ENCODE measurements around the gene PXYLP1.

The PXYLP1 gene

GRCh38 chr3:141337991-141338390, 106.4 kb downstream of the PXYLP1 start:
- Histone ChIP-seq H3K36me3 (ENCODE audit: insufficient read depth, low read length) (no peaks in the 10 kb centered on the region), H2AFZ (ENCODE audit: low read depth, low read length) (no peak overlapping the region), H3K4me3 (ENCODE audit: low read length) (no peak overlapping the region), H3K9me3 (ENCODE audit: low read length) (peaks cover 6% of the 10 kb centered on the region), H3K27me3 (ENCODE audit: insufficient read depth, low read length) (no peaks in the 10 kb centered on the region), H3K4me1 (ENCODE audit: insufficient read depth, low read length) (peaks cover 32% of the 10 kb centered on the region)

GRCh38 chr3:141338881-141339280, 107.3 kb downstream of the PXYLP1 start:
- H3K9me3 ChIP-seq (ENCODE audit: low read length): peaks cover 11% of the 10 kb centered on the region
- H3K27me3 ChIP-seq (ENCODE audit: insufficient read depth, low read length): no peaks in the 10 kb centered on the region
- H3K36me3 ChIP-seq (ENCODE audit: insufficient read depth, low read length): no peaks in the 10 kb centered on the region
- no peak overlapping the region for H3K4me3 ChIP-seq (ENCODE audit: low read length)
- no peak overlapping the region for H2AFZ ChIP-seq (ENCODE audit: low read depth, low read length)
- peaks cover 27% of the 10 kb centered on the region for H3K4me1 ChIP-seq (ENCODE audit: insufficient read depth, low read length)

DNA sequence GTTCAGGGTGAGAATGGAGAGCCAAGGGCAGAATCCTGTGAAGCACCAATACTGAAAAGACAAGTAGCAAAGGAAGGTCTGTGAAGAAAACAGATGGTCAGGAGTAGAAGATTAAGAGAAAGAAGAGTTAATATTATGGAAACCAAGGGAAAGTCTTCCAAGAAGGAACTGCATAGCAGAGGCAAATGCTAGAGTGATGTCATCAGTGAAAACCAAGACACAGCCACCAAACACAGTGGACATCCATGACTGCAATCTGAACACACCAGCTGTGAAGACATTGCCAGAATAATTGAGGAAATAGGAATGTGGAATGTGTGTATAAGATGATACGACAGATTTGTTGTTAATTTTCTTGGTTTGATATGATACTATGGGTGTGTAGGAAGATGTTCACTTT, 109.9 kb downstream of the PXYLP1 start:
- Histone ChIP-seq H3K4me1 (ENCODE audit: insufficient read depth, low read length) (peaks cover 14% of the 10 kb centered on the region), H3K36me3 (ENCODE audit: insufficient read depth, low read length) (no peaks in the 10 kb centered on the region), H2AFZ (ENCODE audit: low read depth, low read length) (no peak overlapping the region), H3K27me3 (ENCODE audit: insufficient read depth, low read length) (no peaks in the 10 kb centered on the region), H3K4me3 (ENCODE audit: low read length) (no peak overlapping the region), H3K9me3 (ENCODE audit: low read length) (peaks cover 11% of the 10 kb centered on the region)

GRCh38 chr3:141342386-141342785, 110.8 kb downstream of the PXYLP1 start:
- peaks cover 13% of the 10 kb centered on the region for H3K4me1 ChIP-seq (ENCODE audit: insufficient read depth, low read length)
- no peak overlapping the region for H3K4me3 ChIP-seq (ENCODE audit: low read length)
- H2AFZ ChIP-seq (ENCODE audit: low read depth, low read length): no peak overlapping the region
- H3K9me3 ChIP-seq (ENCODE audit: low read length): peaks cover 11% of the 10 kb centered on the region
- H3K36me3 ChIP-seq (ENCODE audit: insufficient read depth, low read length): no peaks in the 10 kb centered on the region
- no peaks in the 10 kb centered on the region for H3K27me3 ChIP-seq (ENCODE audit: insufficient read depth, low read length)

DNA sequence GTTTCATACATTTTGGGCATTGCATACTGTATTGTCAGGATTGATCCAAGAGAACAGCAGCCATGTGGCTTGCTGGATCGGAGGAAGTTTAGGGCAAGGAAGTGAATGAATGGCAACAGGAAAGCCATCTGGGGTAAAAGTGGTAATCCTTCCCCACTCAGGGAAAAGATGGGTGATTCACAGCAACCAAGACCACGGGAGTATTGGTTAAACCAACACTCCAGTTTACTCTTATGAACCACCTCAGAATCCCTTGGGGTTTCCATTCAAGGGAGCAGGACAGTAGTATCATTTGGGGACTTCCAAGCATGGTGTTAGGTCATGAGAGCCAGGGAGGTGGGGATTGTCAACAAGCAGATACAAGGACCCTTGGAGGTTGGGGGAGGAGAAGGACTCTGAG, 111.5 kb downstream of the PXYLP1 start:
- Histone ChIP-seq H3K9me3 (ENCODE audit: low read length) (peaks cover 10% of the 10 kb centered on the region), H3K27me3 (ENCODE audit: insufficient read depth, low read length) (no peaks in the 10 kb centered on the region), H2AFZ (ENCODE audit: low read depth, low read length) (no peak overlapping the region), H3K4me3 (ENCODE audit: low read length) (no peak overlapping the region), H3K36me3 (ENCODE audit: insufficient read depth, low read length) (no peaks in the 10 kb centered on the region), H3K4me1 (ENCODE audit: insufficient read depth, low read length) (peaks cover 9% of the 10 kb centered on the region)

DNA sequence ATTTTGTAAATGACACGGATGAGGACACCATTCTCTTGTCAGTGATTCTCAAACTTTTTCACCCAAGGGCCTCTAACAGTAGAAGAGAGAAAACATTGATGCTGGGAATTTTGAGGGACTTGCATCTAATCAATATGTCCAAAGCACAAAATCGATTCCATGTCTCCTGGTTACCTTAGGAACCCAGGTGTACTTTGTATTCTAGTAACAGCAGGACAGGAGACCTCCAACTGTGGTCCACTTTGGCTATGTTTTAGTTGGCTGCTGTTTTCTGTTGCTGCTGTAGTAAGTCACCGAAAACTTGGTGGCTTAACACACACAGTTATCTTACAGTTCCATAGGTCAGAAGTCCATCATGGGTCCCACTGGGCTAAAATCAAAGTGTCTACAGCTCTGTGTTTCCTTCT, 112.2 kb downstream of the PXYLP1 start:
- Histone ChIP-seq H3K9me3 (ENCODE audit: low read length) (peaks cover 6% of the 10 kb centered on the region), H3K4me3 (ENCODE audit: low read length) (no peak overlapping the region), H3K27me3 (ENCODE audit: insufficient read depth, low read length) (no peaks in the 10 kb centered on the region), H3K36me3 (ENCODE audit: insufficient read depth, low read length) (no peaks in the 10 kb centered on the region), H2AFZ (ENCODE audit: low read depth, low read length) (no peak overlapping the region), H3K4me1 (ENCODE audit: insufficient read depth, low read length) (peaks cover 9% of the 10 kb centered on the region)
